CD4-positive, alpha-beta T cell treated with Interleukin-17A for 1 hour (primary cell): ENCODE data around the gene PCP2.

Source experiments
- DNase-seq: peaks from one replicate; pipeline ENCODE4 v3.0.0-alpha.2; 2020

Gene PCP2

DNA sequence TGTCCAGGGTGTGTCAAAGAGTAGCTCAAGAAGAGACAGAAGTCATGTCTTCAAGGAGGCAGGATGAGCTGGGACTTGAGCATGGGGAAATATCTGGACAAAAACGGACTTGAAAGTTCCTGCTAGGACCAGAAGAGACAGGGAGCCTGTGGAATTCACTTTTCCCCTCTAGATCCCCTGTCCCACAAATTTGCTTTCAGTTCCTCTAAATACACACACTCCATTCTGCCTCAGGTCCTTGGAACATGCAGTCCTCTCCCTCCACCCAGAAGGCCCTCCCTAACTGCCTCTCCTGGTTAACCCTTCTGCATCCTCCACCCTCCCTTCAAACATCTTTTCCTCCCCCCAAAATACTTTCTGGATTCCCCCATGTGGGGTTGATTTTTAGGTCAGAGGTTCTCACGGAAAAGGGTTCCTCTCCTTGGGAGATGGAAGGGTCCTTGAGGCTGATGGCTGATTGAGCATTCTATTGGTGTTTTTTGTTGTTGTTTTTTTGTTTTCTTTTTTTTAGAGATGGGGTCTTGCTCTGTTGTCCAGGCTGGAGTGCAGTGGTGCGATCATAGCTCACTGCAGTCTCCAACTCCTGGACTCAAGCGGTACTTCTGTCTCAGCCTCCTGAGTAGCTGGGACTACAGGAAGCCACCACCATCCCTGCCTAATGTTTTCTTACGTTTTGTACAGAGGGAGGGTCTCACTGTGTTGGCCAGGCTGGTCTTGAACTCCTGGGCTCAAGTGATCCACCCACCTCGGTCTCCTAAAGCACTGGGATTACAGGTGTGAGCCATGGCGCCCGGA lies 28.4 kb upstream of the PCP2 start:
- DNase-seq: no peak

- peak; percentile 75 for DNase-seq
Observed at GRCh38 chr19:7658219-7658686, 24.7 kb upstream of the PCP2 start.

- no peak for DNase-seq
Observed at GRCh38 chr19:7657131-7657751, 23.7 kb upstream of the PCP2 start.

DNA sequence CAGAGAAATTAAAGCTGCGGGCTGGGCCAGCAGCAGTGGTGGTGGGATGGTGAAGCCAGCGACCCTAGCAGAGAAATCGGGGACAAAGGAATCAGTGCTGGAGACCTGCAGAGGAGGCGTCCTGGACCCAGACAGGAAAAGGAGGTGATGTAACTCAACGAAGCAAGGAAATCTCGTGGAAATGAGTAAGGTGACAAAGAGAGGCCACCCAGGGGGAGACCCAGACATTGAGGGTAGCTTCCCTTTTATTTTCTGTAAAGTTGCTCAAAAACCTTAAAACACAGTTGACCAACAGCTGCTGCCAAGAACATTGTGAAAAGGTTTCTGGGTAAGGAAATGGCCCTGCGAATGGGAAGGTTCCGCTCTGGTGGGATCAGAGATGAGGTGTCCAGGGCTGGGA lies 22.1 kb upstream of the PCP2 start:
- DNase-seq: no peak

- no peak for DNase-seq
Observed at GRCh38 chr19:7654401-7654800, 20.9 kb upstream of the PCP2 start.

GRCh38 chr19:7652061-7652641 lies 18.6 kb upstream of the PCP2 start:
- peak; percentile 89 for DNase-seq

GRCh38 chr19:7650148-7650547 lies 16.6 kb upstream of the PCP2 start:
- no peak for DNase-seq

DNA sequence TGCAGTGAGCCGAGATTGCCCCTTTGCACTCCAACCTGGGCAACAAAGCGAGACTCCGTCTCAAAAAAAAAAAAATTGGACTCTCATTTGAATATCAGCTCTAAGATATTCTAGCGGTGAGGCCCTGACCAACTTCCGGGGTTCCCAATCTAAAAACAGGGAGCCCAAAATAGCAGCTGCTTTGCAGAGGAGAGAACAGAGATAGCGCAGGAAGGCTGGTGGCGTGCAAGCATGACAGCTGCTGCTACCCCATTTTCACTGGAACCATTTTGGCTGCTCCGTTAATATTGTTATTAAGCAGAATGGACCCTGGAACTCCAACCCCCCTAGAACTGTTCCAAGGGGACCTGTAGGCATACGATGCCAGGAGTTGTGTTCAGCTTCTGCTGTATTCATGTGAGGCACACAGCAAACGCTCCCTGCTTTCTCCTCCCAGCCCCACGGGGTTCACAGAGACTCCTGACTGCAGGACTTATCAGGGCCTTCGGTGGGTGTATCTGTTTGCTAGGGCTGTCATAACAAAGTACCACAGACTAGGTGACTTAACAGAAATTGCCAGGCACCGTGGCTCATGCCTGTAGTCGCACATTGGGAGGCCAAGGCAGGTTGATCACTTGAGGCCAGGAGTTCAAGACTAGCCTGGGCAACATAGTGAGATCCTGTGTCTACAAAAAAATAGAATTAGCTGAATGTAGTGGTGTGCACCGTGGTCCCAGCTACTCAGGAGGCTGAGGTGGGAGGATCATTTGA lies 14.9 kb upstream of the PCP2 start:
- no peak for DNase-seq

GRCh38 chr19:7647156-7647555 lies 13.6 kb upstream of the PCP2 start:
- DNase-seq: no peak

DNA sequence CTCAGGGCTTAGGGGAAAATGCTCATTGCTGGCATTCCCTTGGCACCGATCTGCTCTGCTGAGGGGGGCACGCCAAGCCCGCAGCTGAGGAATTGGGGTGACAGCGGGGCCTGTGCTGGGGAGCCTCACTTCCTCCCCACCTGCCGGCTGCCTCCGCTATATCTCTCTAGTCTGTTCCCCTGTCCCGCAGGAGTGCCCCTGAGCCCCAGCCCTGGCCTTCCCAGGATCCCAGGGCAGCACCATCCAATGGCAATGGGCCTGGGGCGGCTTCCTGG lies 12.8 kb upstream of the PCP2 start:
- no peak for DNase-seq

DNA sequence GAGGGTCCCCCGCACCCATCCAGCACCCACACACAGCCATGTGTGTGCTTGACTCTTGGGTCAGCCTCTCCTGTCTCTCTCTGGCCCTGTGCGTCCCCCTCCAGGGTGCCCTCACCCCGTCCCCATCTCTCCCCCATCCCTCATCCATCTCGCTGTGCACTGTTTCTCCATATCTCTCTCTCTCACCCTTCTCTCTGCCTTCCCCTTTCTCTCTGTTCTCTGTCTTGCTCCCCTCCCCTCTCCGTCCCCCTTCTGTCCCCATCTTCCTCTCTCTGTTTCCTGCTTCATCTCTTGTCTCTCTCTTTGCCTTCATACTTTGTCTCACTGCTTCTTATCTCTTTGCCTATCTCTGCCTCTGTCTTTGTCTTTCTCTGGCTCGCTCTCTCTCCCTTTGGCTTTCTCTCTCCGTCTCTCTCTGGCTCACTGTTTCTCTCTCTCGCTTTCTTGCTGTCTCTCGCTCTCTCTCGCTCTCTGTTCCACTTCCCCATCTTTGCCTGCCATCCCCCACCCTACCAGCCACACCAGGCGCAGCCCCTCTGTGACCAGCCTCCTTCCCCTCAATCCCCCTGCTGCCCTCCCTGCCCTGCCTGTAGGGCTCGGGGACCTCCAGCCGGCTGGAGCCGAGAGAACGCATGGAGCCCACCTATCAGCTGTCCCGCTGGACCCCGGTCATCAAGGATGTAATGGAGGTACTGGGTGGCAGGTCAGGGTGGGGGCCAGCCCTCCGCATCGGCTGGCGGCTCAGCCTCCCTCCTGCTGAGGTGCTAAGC lies 12.3 kb upstream of the PCP2 start:
- DNase-seq: no peak

GRCh38 chr19:7645163-7645562 lies 11.6 kb upstream of the PCP2 start:
- DNase-seq: no peak

GRCh38 chr19:7644550-7644877 lies 11.0 kb upstream of the PCP2 start:
- no peak for DNase-seq

DNA sequence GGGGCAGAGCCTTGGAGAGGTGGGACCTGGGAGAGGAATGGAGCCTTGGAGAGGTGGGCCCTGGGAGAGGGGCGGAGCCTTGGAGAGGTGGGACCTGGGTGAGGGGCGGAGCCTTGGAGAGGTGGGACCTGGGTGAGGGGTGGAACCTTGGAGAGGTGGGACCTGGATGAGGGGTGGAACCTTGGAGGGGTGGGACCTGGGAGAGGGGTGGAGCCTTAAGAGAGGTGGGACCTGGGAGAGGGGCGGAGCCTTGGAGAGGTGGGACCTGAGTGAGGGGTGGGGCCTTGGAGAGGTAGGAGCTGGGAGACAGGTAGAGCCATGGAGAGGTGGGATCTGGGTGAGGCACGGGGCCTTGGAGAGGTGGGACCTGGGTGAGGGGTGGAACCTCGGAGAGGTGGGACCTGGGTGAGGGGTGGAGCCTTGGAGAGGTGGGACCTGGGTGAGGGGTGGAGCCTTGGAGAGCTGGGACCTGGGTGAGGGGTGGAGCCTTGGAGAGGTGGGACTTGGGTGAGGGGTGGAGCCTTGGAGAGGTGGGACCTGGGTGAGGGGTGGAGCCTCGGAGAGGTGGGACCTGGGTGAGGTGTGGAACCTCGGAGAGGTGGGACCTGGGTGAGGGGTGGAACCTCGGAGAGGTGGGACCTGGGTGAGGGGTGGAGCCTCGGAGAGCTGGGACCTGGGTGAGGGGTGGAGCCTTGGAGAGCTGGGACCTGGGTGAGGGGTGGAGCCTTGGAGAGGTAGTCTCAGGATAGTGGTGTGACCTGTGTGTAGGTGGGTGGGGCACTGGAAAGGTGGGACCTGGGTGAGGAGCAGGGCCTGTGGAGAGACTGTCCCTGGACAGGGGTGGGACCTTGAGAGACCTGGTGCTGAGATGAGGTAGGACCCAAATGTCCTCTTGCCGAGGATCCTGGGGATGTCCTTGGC lies 10.4 kb upstream of the PCP2 start:
- DNase-seq: peak; percentile 45

DNA sequence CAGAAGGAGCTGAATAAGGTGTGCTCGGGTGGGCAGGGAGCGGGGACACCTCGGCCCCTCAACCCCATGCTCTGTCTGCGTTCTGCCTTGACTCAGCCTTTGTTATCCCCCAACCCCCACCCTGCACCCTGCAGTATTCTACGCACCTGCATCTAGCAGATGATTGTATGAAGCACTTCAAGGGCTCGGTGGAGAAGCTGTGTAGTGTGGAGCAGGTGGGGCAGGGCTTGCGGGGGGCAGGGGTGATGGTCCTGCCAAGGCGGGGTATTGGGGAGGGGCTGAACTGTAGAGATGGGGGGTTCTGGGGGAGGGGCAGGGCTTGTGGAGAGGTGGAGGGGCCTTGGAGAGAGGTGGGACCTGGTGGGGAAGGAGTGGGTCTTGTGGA lies 9.5 kb upstream of the PCP2 start:
- no peak for DNase-seq

- no peak for DNase-seq
Observed at GRCh38 chr19:7642295-7643030, 8.9 kb upstream of the PCP2 start.

- DNase-seq: no peak
Observed at GRCh38 chr19:7641290-7642276, 8.1 kb upstream of the PCP2 start.

DNA sequence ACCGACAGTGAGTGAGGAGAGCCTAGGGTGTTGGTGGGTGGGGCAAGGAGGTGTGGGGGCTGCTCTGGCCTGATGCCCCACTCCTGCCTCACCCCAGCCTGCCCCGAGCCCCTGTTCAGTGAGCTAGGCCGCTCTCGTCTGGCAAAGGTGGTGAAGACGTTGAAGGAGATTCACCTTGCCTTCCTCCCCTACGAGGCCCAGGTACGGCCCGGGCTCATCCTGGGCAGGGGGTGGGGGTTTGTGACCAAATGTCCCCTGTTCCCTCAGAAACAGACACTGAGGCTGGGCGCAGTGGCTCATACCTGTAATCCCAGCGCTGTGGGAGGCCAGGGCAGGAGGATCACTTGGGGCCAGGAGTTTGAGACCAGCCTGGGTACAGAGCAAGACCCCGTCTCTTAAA lies 7.3 kb upstream of the PCP2 start:
- no peak for DNase-seq

DNA sequence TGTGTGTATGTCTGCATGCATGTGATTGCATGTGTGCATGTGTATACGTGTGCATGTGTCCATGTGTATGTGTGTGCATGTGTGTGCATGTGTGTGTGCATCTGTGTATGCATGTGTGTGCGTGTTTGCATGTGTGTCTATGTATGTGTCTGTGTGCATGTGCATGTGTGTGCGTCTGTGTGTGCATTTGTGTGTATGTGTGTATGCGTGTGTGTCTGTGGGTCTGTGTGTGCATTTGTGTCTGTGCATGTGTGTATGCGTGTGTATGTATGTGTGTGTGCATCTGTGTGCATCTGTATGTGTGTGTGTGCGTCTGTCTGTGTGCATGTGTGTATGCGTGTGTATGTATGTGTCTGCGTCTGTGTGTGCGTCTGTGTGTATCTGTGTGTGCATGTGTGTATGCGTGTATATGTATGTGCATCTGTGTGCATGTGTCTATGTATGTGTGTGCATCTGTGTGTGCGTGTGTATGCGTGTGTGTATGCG lies 6.4 kb upstream of the PCP2 start:
- DNase-seq: no peak
